Skeletal muscle satellite cell (primary cell): Measurements from ENCODE around the gene DGKD.

Experiments used
- H3K27me3 ChIP-seq: 2 replicates; pipeline ENCODE4 v1.7.0; 2013; ENCODE audit warnings: low read length; ENCODE audit not compliant: control insufficient read depth, insufficient read depth
- H3K36me3 ChIP-seq: 2 replicates; pipeline ENCODE4 v1.7.0; 2013; ENCODE audit warnings: mild to moderate bottlenecking, control low read depth, low read length; ENCODE audit not compliant: insufficient read depth
- H3K4me1 ChIP-seq: 2 replicates; pipeline ENCODE4 v1.7.0; 2013; ENCODE audit warnings: low read length; ENCODE audit not compliant: control insufficient read depth, insufficient read depth
- H3K4me2 ChIP-seq: 2 replicates; pipeline ENCODE4 v1.7.0; 2013; ENCODE audit warnings: mild to moderate bottlenecking, low read length
- H3K4me3 ChIP-seq: 2 replicates; pipeline ENCODE4 v1.7.0; 2013; ENCODE audit warnings: low read length
- H3K9ac ChIP-seq: 2 replicates; pipeline ENCODE4 v1.7.0; 2013; ENCODE audit warnings: mild to moderate bottlenecking, low read depth, low read length, moderate library complexity
- H3K9me3 ChIP-seq: replicated peaks from 2 replicates; pipeline ENCODE4 v1.7.0; 2013; ENCODE audit warnings: mild to moderate bottlenecking, control low read depth, low read length

Gene DGKD

GRCh38 chr2:233446606-233447305 lies 92.5 kb downstream of the DGKD start:
- Histone ChIP-seq H3K27me3 (no peaks in the 10 kb centered on the region), H3K4me3 (no peak overlapping the region), H3K9me3 (no peaks in the 10 kb centered on the region), H3K4me2 (no peak overlapping the region), H3K4me1 (no peaks in the 10 kb centered on the region), H3K9ac (no peak overlapping the region), H3K36me3 (peaks cover 9% of the 10 kb centered on the region)

- peaks cover 14% of the 10 kb centered on the region for H3K36me3 ChIP-seq
- H3K9me3 ChIP-seq = no peaks in the 10 kb centered on the region
- H3K4me3 ChIP-seq = no peak overlapping the region
- no peaks in the 10 kb centered on the region for H3K27me3 ChIP-seq
- no peak overlapping the region for H3K9ac ChIP-seq
- H3K4me2 ChIP-seq = no peak overlapping the region
- no peaks in the 10 kb centered on the region for H3K4me1 ChIP-seq
Measured at GRCh38 chr2:233447506-233448219, 93.4 kb downstream of the DGKD start.

GRCh38 chr2:233448220-233448559 lies 93.9 kb downstream of the DGKD start:
- no peaks in the 10 kb centered on the region for H3K27me3 ChIP-seq
- H3K9me3 ChIP-seq = no peaks in the 10 kb centered on the region
- no peak overlapping the region for H3K4me2 ChIP-seq
- no peak overlapping the region for H3K9ac ChIP-seq
- peaks cover 14% of the 10 kb centered on the region for H3K36me3 ChIP-seq
- H3K4me3 ChIP-seq = no peak overlapping the region
- H3K4me1 ChIP-seq = no peaks in the 10 kb centered on the region

GRCh38 chr2:233448575-233448974 lies 94.3 kb downstream of the DGKD start:
- Histone ChIP-seq H3K4me2 (no peak overlapping the region), H3K9me3 (no peaks in the 10 kb centered on the region), H3K4me3 (no peak overlapping the region), H3K36me3 (peaks cover 14% of the 10 kb centered on the region), H3K9ac (no peak overlapping the region), H3K27me3 (no peaks in the 10 kb centered on the region), H3K4me1 (no peaks in the 10 kb centered on the region)

- H3K4me3 ChIP-seq = no peak overlapping the region
- H3K4me1 ChIP-seq = no peaks in the 10 kb centered on the region
- no peaks in the 10 kb centered on the region for H3K27me3 ChIP-seq
- no peak overlapping the region for H3K9ac ChIP-seq
- no peak overlapping the region for H3K4me2 ChIP-seq
- peaks cover 14% of the 10 kb centered on the region for H3K36me3 ChIP-seq
- H3K9me3 ChIP-seq = no peaks in the 10 kb centered on the region
Measured at GRCh38 chr2:233449081-233449901, 95.0 kb downstream of the DGKD start.

- Histone ChIP-seq H3K27me3 (no peaks in the 10 kb centered on the region), H3K9ac (no peak overlapping the region), H3K36me3 (peaks cover 19% of the 10 kb centered on the region), H3K4me1 (no peaks in the 10 kb centered on the region), H3K4me2 (no peak overlapping the region), H3K4me3 (no peak overlapping the region), H3K9me3 (no peaks in the 10 kb centered on the region)
Measured at GRCh38 chr2:233449921-233450863, 95.9 kb downstream of the DGKD start.

- peaks cover 16% of the 10 kb centered on the region for H3K36me3 ChIP-seq
- H3K4me2 ChIP-seq = no peak overlapping the region
- no peaks in the 10 kb centered on the region for H3K9me3 ChIP-seq
- no peak overlapping the region for H3K9ac ChIP-seq
- no peak overlapping the region for H3K4me3 ChIP-seq
- no peaks in the 10 kb centered on the region for H3K4me1 ChIP-seq
- no peaks in the 10 kb centered on the region for H3K27me3 ChIP-seq
Measured at GRCh38 chr2:233450864-233451575, 96.7 kb downstream of the DGKD start.

- H3K4me2 ChIP-seq = no peak overlapping the region
- H3K36me3 ChIP-seq = peaks cover 15% of the 10 kb centered on the region
- no peaks in the 10 kb centered on the region for H3K9me3 ChIP-seq
- no peaks in the 10 kb centered on the region for H3K27me3 ChIP-seq
- no peaks in the 10 kb centered on the region for H3K4me1 ChIP-seq
- no peak overlapping the region for H3K4me3 ChIP-seq
- no peak overlapping the region for H3K9ac ChIP-seq
Measured at GRCh38 chr2:233451950-233452349, 97.7 kb downstream of the DGKD start.

- Histone ChIP-seq H3K27me3 (no peaks in the 10 kb centered on the region), H3K4me3 (no peak overlapping the region), H3K9ac (no peak overlapping the region), H3K36me3 (peaks cover 25% of the 10 kb centered on the region), H3K9me3 (no peaks in the 10 kb centered on the region), H3K4me2 (no peak overlapping the region), H3K4me1 (no peaks in the 10 kb centered on the region)
Measured at GRCh38 chr2:233453111-233453915, 99.0 kb downstream of the DGKD start.

GRCh38 chr2:233453916-233454315 lies 99.6 kb downstream of the DGKD start:
- H3K27me3 ChIP-seq = no peaks in the 10 kb centered on the region
- no peak overlapping the region for H3K4me2 ChIP-seq
- H3K36me3 ChIP-seq = peaks cover 28% of the 10 kb centered on the region

More at GRCh38 chr2:233453916-233454315, 99.6 kb downstream of the DGKD start:
- Histone ChIP-seq H3K4me3 (no peak overlapping the region), H3K4me1 (no peaks in the 10 kb centered on the region), H3K9ac (no peak overlapping the region), H3K9me3 (no peaks in the 10 kb centered on the region)
